Non-pigmented ciliary epithelial cell (primary cell): ENCODE measurements around the gene PTPN18.
"Not testable (repeated sequence)": the region's sequence is repeated elsewhere in the genome, so short reads cannot be mapped to it uniquely, and the experiment has no call there.

ENCODE experiments used
- DNase-seq: peaks from one replicate; pipeline ENCODE4 v3.0.0-alpha.2; 2010; ENCODE audit warnings: low read depth

The PTPN18 gene

DNA sequence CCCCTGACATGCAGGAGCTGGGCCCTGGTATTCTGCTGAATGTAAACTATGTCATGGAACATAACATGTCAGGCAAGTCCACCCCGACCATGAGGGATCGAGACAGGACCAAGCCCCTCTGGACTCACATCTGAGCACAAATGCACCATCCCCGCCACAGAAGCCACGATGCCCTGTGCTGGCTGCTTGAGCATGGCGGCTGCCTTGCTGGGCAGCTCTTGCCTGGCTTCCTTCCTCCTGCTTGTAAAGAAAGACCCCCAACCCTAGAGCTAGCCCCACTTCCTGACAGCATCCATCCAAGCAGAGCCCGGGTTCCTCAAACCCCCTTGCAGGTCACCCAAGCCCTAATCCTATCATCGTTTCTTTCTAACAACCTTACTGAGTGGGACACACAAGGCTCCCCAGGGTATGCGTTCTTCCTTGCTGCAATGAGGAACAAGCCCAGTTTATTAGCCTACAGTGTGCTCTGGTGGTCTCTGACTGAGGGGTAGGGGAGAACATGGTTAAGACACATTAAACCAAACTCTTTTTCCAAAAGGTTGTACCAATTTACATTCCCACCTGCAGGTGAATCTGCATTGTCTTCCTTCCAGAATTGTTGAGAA, 26.6 kb downstream of the PTPN18 start:
- DNase-seq: no peak

DNA sequence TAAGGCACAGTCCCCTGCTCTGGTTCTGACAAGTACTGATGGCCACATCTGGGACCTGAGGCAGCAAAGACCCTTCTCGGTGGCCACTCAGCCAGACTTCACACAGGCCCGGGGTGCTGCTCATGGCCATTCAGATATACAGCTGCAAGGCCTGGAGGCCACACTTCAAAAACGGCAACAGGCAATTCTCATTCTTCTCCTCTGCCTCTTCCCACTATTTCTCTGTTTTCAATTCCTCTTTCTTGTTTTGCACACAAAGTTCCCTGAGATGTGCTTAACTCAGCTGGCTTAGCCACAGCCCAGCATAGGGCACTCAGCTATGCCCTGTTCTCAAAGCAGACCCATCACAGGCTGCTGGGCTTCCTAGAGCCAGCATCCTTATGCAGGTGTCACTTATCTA, 29.9 kb downstream of the PTPN18 start:
- no peak for DNase-seq

DNA sequence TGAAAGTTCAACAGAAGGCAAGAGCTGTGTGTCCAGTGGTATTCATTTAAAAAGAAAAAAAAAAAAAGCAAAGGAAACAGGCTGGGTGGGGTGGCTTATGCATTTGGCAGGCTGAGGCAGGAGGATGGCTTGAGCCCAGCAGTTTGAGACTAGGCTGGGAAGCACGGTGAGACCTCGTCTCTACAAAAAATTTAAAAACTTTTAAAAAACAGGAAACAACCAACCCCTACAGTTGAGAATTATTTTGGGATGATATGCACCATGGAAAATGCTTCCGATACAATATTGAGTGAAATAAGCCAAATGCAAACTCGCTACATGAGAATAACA, 31.2 kb downstream of the PTPN18 start:
- DNase-seq: no peak

DNA sequence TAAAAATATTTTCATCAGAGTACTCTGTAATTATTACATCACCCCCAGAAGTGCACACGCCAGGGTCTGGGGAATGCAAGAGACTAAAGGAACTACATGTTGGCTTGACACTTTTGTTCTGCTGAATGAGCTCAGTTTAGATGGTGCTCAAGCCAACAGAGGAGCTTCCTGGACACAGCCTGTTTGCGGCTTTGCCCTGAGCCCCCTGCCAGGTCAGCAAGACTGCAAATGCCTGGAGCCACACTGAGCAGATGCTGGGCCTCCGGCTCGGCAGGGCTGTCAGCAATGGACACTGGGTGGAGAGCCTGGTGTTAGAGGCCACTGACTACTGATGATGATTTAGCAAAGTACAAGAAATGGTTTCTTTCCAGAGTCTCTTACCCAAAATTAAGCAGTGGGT, 31.9 kb downstream of the PTPN18 start:
- DNase-seq: no peak

DNA sequence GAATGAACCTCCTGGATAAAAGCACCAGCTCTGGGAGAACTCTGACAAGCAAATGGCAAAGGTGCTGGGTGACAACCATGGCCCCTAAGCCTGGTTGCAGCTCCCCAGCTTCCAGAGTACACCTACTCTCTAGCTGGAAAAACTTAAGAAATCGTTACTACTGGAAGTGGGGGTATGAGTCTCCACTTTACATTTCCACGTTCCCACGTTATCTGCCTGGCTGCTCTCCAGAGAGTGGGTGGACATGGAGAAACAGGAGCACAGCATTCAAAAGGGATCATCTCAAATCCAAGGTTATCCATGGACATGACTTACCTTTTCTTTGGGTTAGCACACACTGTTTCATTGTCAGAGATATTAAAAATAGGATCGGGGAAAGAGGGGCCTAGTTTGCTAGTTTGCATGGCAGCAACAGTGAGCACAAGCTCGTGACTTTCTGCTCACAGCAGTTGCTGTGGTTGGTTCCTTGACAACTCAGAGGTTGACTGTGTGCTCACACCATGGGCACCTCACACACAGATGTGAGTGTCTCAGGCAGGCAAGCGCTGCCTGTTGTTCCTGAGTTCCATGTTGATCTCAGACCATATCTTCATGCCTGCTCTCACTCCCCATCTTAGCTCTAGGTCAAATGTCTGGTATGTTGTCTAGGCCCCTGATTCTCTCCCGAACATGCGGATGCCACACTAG, 32.5 kb downstream of the PTPN18 start:
- DNase-seq: no peak

DNA sequence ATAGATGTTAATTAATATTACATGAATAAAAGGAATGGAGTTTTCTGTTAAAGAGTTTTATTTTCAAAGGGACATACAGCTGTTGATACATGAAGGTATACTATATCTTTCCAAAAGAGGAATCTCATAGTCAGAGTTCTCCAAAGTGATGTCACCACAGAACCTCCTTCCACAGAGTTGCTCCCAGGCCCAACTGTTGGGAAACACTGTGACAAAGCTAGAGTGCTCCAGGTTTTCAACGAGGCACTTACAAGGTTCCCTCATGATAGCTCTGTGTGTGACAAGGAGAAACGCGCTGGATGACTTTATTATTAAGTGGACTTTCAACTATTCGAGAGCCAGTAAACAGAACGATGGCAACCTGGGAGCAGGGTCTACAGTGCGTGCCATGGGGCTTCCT, 33.5 kb downstream of the PTPN18 start:
- no peak for DNase-seq

DNA sequence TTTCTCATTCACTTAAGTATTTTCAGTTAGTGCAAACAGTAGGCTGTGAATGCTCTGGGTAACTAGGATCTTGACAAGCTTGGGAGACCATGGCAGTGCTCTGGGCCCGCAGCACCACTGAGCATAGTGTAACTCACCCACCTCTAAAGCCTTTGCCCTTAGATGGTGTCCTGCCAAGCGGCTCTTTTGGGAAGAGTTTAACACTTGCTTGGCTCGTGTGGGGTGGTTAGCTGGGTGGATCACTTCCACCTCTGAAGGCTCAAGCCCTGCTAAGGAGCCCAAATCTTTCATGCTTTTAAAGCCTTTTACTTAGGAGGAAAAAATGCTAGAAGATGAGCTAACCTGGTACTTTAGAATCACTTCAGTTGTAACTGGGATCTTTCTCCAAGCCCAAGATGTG, 33.9 kb downstream of the PTPN18 start:
- no peak for DNase-seq

DNA sequence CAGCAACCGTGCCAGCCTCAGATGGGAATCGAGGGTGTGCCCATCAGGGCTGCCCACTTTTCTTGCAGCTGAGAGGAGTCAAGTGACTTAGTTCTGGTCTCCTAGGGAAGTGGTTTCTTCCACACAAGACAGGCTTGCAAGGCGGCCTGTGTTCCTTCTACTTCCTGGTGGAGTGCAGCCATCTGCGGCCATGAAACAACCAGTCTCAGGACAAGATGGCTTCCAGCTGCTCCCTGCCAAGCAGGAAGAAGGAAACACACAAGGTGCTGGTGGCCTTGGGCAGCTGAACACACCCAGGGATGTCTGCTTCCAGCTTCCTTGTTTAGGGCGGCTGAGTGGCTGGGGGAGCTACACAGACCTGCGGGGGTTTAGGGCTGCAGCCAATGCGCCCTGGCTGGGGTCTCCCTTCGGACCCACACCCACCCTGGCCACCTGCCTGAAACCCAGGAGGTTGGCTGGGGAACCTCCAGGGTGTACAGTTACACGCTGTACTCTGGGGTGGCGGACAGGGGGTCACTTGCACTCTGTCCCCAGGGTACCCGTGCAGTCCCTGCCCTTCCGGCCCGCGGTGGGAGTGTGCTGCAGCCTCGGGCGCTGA, 34.7 kb downstream of the PTPN18 start:
- DNase-seq: no peak

DNA sequence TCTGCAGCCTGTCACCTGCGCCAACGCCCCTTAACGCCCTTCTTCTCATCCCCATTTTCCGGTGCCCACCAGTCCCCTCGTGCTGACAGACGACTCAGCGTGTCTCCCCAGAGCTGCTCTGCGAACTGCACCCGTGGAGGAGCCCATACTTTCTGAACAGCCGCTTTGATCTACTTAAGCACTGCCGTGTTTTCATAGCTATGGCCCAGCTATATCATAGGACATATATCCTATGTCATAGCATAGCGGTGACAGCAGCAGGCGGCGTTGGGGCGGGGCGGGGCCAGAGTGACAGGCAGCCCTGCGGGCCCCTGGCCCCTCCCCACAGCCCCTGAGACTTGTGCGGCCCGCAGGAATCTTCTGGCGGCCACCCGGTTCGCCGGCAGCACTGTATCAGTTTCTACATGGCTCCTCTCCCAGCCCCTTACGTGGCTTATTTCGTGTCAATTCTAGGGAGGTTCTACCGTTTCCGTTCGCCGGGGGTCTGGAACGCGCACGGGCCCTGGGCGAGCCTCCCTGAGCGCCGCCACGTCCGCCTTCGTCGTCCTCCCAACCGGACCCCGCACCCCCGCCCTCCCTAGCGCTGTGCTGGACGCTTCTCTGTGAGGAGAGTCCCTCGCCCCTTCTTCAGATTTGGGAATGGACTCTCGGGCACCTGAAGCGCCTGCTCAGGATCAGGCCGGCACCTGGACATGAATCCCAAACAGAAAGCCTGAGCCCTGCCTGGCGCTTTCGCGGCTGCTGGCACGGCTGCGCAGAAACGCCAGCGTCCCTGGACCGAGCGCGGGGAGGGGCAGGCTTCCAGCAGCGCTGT, 35.4 kb downstream of the PTPN18 start:
- no peak for DNase-seq

DNA sequence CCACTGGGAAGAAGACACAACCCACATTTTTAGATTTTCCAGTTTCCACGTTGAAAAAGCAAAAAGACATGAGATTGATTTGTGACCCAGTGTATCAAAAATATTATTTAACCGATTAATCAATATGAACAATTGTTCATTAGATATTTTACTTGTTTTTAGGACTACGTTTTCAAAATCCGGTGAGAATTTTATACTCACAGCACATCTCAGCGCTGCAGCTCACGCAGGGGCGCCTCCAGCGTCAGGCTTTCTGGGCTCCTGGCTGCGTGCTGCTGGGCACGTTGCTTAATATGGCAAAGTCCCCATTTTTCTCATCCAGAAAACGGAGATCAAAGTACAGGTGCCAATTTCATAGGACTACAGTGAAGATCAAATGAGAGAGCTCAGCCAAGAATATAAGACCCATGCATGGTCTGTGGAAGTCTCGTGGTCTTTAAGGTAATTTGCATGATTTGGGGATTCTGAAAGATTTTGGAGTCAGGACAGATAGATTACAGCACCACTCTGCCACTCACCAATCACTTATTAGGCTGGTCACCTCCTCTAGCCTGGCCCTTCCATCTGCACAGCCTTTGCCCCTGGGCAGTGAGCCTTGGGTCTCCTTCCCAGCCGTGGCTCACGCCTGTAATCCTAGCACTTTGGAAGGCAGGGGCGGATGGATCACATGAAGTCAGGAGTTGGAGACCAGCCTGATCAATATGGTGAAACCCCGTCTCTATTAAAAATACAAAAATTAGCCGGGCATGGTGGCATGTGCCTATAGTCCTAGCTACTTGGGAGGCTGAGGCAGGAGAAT, 36.2 kb downstream of the PTPN18 start:
- no peak for DNase-seq

DNA sequence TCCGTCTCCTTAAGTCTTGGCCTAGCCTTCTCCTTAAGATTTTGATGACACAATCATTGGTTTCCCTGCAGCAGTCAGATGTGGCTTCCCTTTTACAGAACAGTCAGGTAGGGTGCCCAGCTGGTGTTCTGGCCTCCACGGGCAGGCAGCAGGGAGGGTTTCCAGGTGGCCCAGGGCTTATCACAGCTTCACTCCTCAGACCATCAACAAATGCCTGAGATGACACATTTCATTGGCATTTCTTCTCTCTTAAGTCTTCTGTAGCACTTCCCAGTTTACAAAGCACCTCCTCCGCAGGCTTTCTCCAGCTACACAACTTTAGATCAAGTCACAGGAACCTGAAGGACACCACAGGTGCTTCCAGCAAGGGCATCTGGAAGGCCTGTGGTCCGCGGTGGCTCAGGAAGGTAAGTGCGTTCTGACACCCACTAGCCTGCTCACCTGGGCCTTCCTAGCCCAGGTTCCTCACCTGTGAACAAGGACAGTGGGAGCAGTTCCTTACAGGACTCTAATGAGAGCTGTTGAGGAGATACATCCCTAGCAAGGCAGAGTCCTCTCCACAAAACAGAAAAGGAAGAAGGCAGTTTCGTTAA, 37.6 kb downstream of the PTPN18 start:
- no peak for DNase-seq

DNA sequence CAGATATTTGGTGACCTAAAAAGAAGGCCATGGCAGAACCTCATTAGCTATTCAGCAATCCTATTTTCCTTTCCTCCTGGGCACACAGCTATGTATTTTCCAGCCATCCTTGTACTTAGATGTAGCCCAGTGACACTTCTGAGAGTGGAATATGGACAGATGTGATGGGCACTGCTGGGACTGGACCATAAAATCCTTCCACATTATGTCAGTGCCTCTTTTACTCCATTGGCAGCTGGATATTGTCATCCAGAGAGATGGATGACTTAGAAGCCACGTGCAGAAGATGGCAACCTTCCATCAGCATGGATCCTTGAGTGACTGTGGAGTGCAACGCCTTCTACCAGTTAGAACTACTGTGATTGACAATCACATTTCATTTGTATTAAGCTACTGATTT, 50.4 kb downstream of the PTPN18 start:
- DNase-seq: not testable (repeated sequence)

DNA sequence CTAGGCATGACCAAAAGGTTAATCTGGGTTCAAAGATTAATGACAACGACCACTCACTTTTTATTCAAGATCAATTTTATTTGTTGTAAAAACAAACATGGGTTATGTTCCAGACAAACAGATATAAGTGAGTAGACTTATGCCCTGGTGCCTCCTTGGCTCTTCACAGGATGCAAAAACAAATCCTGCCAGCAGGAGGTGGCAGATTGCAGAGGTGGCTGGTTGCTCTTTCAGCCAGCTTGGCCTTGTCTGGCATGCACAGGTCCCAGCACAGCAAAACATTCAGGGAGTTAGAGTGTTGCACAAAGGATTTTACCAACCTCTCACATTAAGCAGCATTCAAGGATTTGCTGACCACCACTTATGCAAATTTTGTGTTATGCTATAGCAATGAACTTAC, 60.8 kb downstream of the PTPN18 start:
- not testable (repeated sequence) for DNase-seq

DNA sequence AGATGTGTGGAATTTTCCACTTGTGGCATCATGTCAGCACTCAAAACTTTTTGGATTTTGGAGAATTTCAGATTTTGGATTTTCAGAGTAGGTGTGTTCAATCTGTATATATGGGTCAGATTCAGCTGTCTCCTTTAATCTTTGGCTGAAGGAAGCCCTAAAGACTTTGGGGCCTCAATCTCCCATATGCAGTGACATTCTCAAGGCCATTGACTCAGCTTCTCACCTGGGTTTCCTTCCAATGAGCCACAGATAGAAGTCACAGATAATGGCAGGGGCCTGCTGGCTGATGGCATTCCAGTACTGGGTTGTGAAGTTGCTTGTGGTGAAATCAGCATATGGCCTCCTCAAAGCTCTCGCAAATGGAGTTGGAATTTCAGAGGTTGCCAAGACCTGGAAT, 63.0 kb downstream of the PTPN18 start:
- not testable (repeated sequence) for DNase-seq
